Esophagus muscularis mucosa (tissue), 3 donors: ENCODE results near the gene VEZF1.

Experiments used
- EP300 ChIP-seq: sonication (generic); formaldehyde crosslinking; IDR thresholded peaks from one replicate; pipeline ENCODE4 v1.6.1; 2017; ENCODE audit warnings: antibody characterized with exemption
- TF ChIP-seq, protein P1 (sequence below), 3 experiments: fragments of 200-600 bp in 2 of 3; fragments of 450-650 bp in 1 of 3; sonication (generic) in 2 of 3; IDR thresholded peaks; one replicate each; pipeline ENCODE4 v1.5.1; 2017 to 2019; ENCODE audit warnings: antibody characterized with exemption in 3 of 3, mild to moderate bottlenecking in 2 of 3, moderate library complexity in 1 of 3

DNA sequence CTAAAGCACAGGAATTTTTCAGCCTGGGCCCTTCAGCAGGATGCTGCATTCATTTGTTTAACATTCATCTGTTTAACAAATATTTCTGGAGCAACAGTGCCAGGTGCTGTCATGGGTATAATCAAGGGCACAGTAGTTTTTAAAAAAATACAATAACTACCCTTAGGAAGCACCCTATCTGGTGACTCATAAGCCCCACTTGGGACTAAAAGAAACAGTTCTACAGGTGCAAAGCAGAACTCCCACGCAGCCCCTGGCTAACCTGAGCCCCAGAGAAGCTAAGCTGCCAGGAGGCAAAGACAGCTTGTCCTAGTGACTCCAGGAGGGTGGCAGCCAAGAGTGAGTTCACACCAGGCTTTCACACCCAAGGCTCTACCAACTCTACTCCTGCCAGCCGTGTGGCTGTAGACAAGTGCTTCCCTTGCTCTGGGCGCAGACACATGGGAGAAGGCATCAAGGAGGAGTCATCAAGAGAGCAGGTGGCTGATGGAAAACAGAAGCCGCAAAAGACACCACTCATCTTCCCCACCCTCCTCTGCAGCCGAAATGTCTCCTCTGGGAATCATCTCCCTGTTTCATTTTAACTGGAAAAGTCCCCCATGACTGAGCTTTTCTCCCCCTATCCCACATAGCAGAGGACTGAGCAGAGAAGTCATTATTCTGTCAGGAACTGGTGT is 47.3 kb downstream of the VEZF1 start:
- no peak for TF ChIP-seq EP300
- TF ChIP-seq, protein P1, sequence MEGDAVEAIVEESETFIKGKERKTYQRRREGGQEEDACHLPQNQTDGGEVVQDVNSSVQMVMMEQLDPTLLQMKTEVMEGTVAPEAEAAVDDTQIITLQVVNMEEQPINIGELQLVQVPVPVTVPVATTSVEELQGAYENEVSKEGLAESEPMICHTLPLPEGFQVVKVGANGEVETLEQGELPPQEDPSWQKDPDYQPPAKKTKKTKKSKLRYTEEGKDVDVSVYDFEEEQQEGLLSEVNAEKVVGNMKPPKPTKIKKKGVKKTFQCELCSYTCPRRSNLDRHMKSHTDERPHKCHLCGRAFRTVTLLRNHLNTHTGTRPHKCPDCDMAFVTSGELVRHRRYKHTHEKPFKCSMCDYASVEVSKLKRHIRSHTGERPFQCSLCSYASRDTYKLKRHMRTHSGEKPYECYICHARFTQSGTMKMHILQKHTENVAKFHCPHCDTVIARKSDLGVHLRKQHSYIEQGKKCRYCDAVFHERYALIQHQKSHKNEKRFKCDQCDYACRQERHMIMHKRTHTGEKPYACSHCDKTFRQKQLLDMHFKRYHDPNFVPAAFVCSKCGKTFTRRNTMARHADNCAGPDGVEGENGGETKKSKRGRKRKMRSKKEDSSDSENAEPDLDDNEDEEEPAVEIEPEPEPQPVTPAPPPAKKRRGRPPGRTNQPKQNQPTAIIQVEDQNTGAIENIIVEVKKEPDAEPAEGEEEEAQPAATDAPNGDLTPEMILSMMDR (IDR thresholded peaks at IDR 0.05) = no peak
